IMR-90 (cell line): ENCODE measurements around the gene PMEPA1. TPM values are rescaled to one million over a fixed set of nuclear protein-coding genes. Genes with fewer than 3 reads are reported as not detected.
A peak's percentile ranks its signal among the peaks of the same experiment; 100 is the strongest.

Experiments
- ATAC-seq: fragments of 200-7000 bp; cut with Tn5 transposase; 2 replicates; pipeline ENCODE4 v1.9.1; 2020; ENCODE audit warnings: low read depth, mild to moderate bottlenecking, moderate library complexity
- BruUV-seq: library from RNA; stranded (reverse); fragments of 400-500 nt; replicated peaks from 2 replicates; lab custom pipeline; 2021; lab: Mats Ljungman, UMichigan
- CTCF ChIA-PET: fragments of 300-600 bp; formaldehyde crosslinking; extraction: SDS; loops from one replicate; lab custom pipeline; 2021; ENCODE audit warnings: antibody characterized with exemption; lab: Yijun Ruan, JAX
- POLR2A ChIA-PET: fragments of 300-600 bp; sonication (Branson Sonifier 250); formaldehyde crosslinking; loops from one replicate; lab custom pipeline; 2022; ENCODE audit warnings: antibody characterized with exemption; ENCODE audit not compliant: unreplicated experiment; lab: Charles Lee
- DNase-seq: peaks from one replicate; pipeline ENCODE4 v3.0.0; 2013
- H2AFZ ChIP-seq: replicated peaks from 2 replicates; pipeline ENCODE3; 2013; ENCODE audit warnings: low read length, mild to moderate bottlenecking; ENCODE audit not compliant: poor library complexity
- H2AK5ac ChIP-seq: 2 replicates; pipeline ENCODE4 v1.6.1; 2013; ENCODE audit warnings: low read depth, low read length, inconsistent platforms
- H2AK9ac ChIP-seq: replicated peaks from 2 replicates; pipeline ENCODE3; 2013; ENCODE audit warnings: mild to moderate bottlenecking, low read depth, low read length, moderate library complexity; ENCODE audit not compliant: poor library complexity
- H2BK120ac ChIP-seq: 2 replicates; pipeline ENCODE4 v1.6.1; 2013; ENCODE audit warnings: low read depth, low read length, inconsistent platforms
- H2BK15ac ChIP-seq: 3 replicates; pipeline ENCODE4 v1.6.1; 2013; ENCODE audit warnings: low read depth, low read length, inconsistent platforms
- H2BK20ac ChIP-seq: 2 replicates; pipeline ENCODE4 v1.6.1; 2013; ENCODE audit warnings: low read depth, mild to moderate bottlenecking, inconsistent platforms, low read length, moderate library complexity
- H2BK5ac ChIP-seq: 2 replicates; pipeline ENCODE4 v1.6.1; 2013; ENCODE audit warnings: mild to moderate bottlenecking, low read depth, low read length, inconsistent platforms; ENCODE audit not compliant: poor library complexity, severe bottlenecking
- H3K14ac ChIP-seq: replicated peaks from 2 replicates; pipeline ENCODE4 v1.6.1; 2013; ENCODE audit warnings: low read depth, low read length, inconsistent platforms
- H3K18ac ChIP-seq: 2 replicates; pipeline ENCODE4 v1.6.1; 2013; ENCODE audit warnings: low read depth, low read length, control low read depth
- H3K23ac ChIP-seq: 2 replicates; pipeline ENCODE4 v1.6.1; 2013; ENCODE audit warnings: low read depth, low read length, inconsistent platforms
- H3K27ac ChIP-seq: 2 replicates; pipeline ENCODE4 v1.5.1; 2013; ENCODE audit warnings: mild to moderate bottlenecking, control low read depth, low read length; ENCODE audit not compliant: insufficient read depth
- H3K27me3 ChIP-seq: 2 replicates; pipeline ENCODE4 v1.6.1; 2013; ENCODE audit warnings: low read length; ENCODE audit not compliant: control insufficient read depth, insufficient read depth
- H3K36me3 ChIP-seq: 2 replicates; pipeline ENCODE4 v1.6.1; 2013; ENCODE audit warnings: low read length, mixed read lengths; ENCODE audit not compliant: control insufficient read depth, insufficient read depth
- H3K4ac ChIP-seq: 2 replicates; pipeline ENCODE4 v1.6.1; 2013; ENCODE audit warnings: low read depth, low read length, inconsistent platforms
- H3K4me1 ChIP-seq: 2 replicates; pipeline ENCODE4 v1.6.1; 2013; ENCODE audit warnings: low read length, mixed read lengths; ENCODE audit not compliant: control insufficient read depth, insufficient read depth
- H3K4me2 ChIP-seq: 2 replicates; pipeline ENCODE4 v1.6.1; 2013; ENCODE audit warnings: low read depth, mild to moderate bottlenecking, control low read depth, low read length, moderate library complexity
- H3K4me3 ChIP-seq: 2 replicates; pipeline ENCODE4 v1.5.1; 2013; ENCODE audit warnings: low read depth, mild to moderate bottlenecking, control low read depth, low read length, moderate library complexity; ENCODE audit not compliant: insufficient read depth
- H3K56ac ChIP-seq: 2 replicates; pipeline ENCODE4 v1.6.1; 2013; ENCODE audit warnings: low read length, inconsistent platforms; ENCODE audit not compliant: insufficient read depth; ENCODE audit errors: extremely low read depth
- H3K79me1 ChIP-seq, 2 experiments: 2 replicates each; pipeline ENCODE4 v1.6.1; 2013; ENCODE audit warnings: low read length in 2 of 2, inconsistent platforms in 1 of 2, low read depth in 1 of 2
- H3K9ac ChIP-seq: 2 replicates; pipeline ENCODE4 v1.6.1; 2013; ENCODE audit warnings: low read depth, low read length, control low read depth
- H3K9me1 ChIP-seq: 2 replicates; pipeline ENCODE4 v1.6.1; 2013; ENCODE audit warnings: low read length, inconsistent platforms; ENCODE audit not compliant: insufficient read depth
- H3K9me3 ChIP-seq: 2 replicates; pipeline ENCODE4 v1.6.1; 2013; ENCODE audit warnings: low read length; ENCODE audit not compliant: control insufficient read depth, insufficient read depth
- H4K20me1 ChIP-seq: 2 replicates; pipeline ENCODE4 v1.6.1; 2013; ENCODE audit warnings: low read length, inconsistent platforms; ENCODE audit not compliant: insufficient read depth
- H4K5ac ChIP-seq: 2 replicates; pipeline ENCODE4 v1.6.1; 2013; ENCODE audit warnings: mild to moderate bottlenecking, low read depth, low read length, control low read depth
- H4K8ac ChIP-seq, 2 experiments: 2 replicates each; pipeline ENCODE4 v1.6.1; 2013; ENCODE audit warnings: low read depth in 2 of 2, low read length in 2 of 2, control low read depth in 1 of 2, inconsistent platforms in 1 of 2
- H4K91ac ChIP-seq: 2 replicates; pipeline ENCODE4 v1.6.1; 2013; ENCODE audit warnings: low read depth, low read length, inconsistent platforms; ENCODE audit not compliant: insufficient read depth
- BHLHE40 ChIP-seq: fragments of 150-350 bp; IDR thresholded peaks from 2 replicates; pipeline ENCODE4 v1.6.1; 2016; ENCODE audit warnings: mild to moderate bottlenecking, low read depth, low read length
- CEBPB ChIP-seq: IDR thresholded peaks from 2 replicates; pipeline ENCODE4 v1.6.1; 2012; ENCODE audit warnings: low read depth, low read length, improper control_type of control experiment
- CHD1 ChIP-seq: IDR thresholded peaks from 2 replicates; pipeline ENCODE4 v1.6.1; 2012; ENCODE audit warnings: low read depth, low read length, improper control_type of control experiment
- ELK1 ChIP-seq: fragments of 150-350 bp; IDR thresholded peaks from 2 replicates; pipeline ENCODE4 v1.6.1; 2016; ENCODE audit warnings: low read depth, mild to moderate bottlenecking, low read length, moderate library complexity, borderline replicate concordance
- FOS ChIP-seq: fragments of 150-350 bp; IDR thresholded peaks from 2 replicates; pipeline ENCODE4 v1.6.1; 2016; ENCODE audit warnings: low read depth, low read length
- MAFK ChIP-seq: IDR thresholded peaks from 2 replicates; pipeline ENCODE4 v1.6.1; 2012; ENCODE audit warnings: low read depth, low read length, improper control_type of control experiment
- MAZ ChIP-seq: IDR thresholded peaks from 2 replicates; pipeline ENCODE4 v1.6.1; 2012; ENCODE audit warnings: low read depth, mild to moderate bottlenecking, low read length, improper control_type of control experiment, moderate library complexity, borderline replicate concordance
- MXI1 ChIP-seq: IDR thresholded peaks from 2 replicates; pipeline ENCODE4 v1.6.1; 2012; ENCODE audit warnings: low read depth, mild to moderate bottlenecking, low read length, moderate library complexity, borderline replicate concordance
- NFE2L2 ChIP-seq: fragments of 150-350 bp; IDR thresholded peaks from 2 replicates; pipeline ENCODE4 v1.6.1; 2016; ENCODE audit warnings: low read depth, mild to moderate bottlenecking, low read length
- POLR2A ChIP-seq: IDR thresholded peaks from 2 replicates; pipeline ENCODE4 v1.6.1; 2012; ENCODE audit warnings: mild to moderate bottlenecking, low read depth, low read length
- RAD21 ChIP-seq: IDR thresholded peaks from 2 replicates; pipeline ENCODE4 v1.6.1; 2012; ENCODE audit warnings: low read length, improper control_type of control experiment
- RCOR1 ChIP-seq: IDR thresholded peaks from 2 replicates; pipeline ENCODE4 v1.6.1; 2012; ENCODE audit warnings: mild to moderate bottlenecking, low read length, improper control_type of control experiment; ENCODE audit not compliant: insufficient replicate concordance
- RFX5 ChIP-seq: IDR thresholded peaks from 2 replicates; pipeline ENCODE4 v1.8.0; 2012; ENCODE audit warnings: low read depth, mild to moderate bottlenecking, low read length, moderate library complexity
- SMC3 ChIP-seq: fragments of 150-350 bp; IDR thresholded peaks from 2 replicates; pipeline ENCODE4 v1.6.1; 2016; ENCODE audit warnings: low read depth, mild to moderate bottlenecking, antibody characterized with exemption, low read length, moderate library complexity
- WGBS, 2 experiments: methylation state at CpG; one replicate each; pipeline versions ENCODE4 v1.1.5 to v1.1.7; 2013; ENCODE audit warnings: missing lambda C conversion rate in 2 of 2; ENCODE audit not compliant: insufficient read length in 1 of 2; ENCODE audit errors: extremely low coverage in 2 of 2; 5-methylcytosine and 5-hydroxymethylcytosine counted together
- dilution Hi-C: fragments of 300-500 bp; cut with HindIII; formaldehyde crosslinking; loops from one replicate; pipeline ENCODE4 v1.14.3; 2018; ENCODE audit warnings: low sequenced_read_pairs; ENCODE audit not compliant: unreplicated experiment
- in situ Hi-C: fragments of 300-500 bp; cut with MboI; formaldehyde crosslinking; loops from 3 replicates; pipeline ENCODE4 v1.14.3; 2019; ENCODE audit warnings: low sequenced_read_pairs, inconsistent platforms, mixed read lengths
- intact Hi-C: fragments of 100-400 bp; cut with micrococcal nuclease; formaldehyde crosslinking; loops from 2 replicates; pipeline ENCODE4 v1.10.0; 2022
- polyA plus RNA-seq, 3 experiments: library from polyadenylated mRNA; depleted of rRNA; stranded (reverse); fragments of >200 nt; gene quantifications; 2 replicates each; pipeline ENCODE4 v1.2.3, GENCODE V29; 2012; ENCODE audit warnings: low replicate concordance in 1 of 3
- total RNA-seq: library from RNA; depleted of rRNA; stranded (reverse); fragments of >200 nt; gene quantifications from 2 replicates; pipeline ENCODE4 v1.2.3, GENCODE V29; 2012
- TF ChIP-seq, protein P1 (sequence below): fragments of 150-350 bp; IDR thresholded peaks from 2 replicates; pipeline ENCODE4 v1.6.1; 2017; ENCODE audit warnings: mild to moderate bottlenecking, antibody characterized with exemption, low read length, low read depth
- TF ChIP-seq, protein P2 (sequence below): conservative IDR thresholded peaks from 2 replicates; pipeline ENCODE4 v1.5.1; 2012; ENCODE audit warnings: mild to moderate bottlenecking, low read depth, low read length, improper control_type of control experiment

PMEPA1 gene
- total and polyA plus RNA-seq, 2 of the 4 experiments (the other 2 are of a cell fraction), result 2.0 to 6.9 TPM

DNA sequence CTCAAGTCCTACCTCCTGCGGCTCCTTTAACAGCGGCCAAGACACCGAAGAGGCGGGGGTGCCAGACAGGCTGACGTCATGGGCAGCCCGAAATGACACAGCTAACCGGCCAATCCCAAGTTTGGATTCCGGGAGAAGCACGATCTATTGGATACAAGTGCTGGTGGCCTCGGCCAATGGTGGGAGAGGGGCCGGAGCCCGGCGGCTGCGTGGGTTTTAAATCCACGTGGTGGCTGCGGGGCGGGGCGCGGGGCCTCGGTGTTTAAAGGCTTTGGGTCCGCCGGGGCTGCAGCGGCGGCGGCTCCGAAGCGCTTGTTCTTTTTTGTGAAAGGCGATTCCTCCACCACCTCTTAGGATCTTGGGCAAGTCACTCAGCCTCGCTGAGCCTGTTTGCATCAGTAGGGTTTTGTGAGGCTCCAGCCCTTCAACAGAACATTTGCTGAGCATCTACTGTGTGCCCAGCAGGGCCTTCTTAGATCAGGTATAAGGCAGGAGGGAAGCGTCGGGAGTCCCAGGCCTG is 8.7 kb upstream of the PMEPA1 start:
- Histone ChIP-seq H3K4me3 (peak overlapping the region; percentile 42), H3K4me2 (peak overlapping the region; percentile 95), H4K5ac (no peak overlapping the region), H2BK15ac (no peak overlapping the region), H3K14ac (peak overlapping the region; percentile 85; the same call in 1 of the 2 replicates), H4K8ac (peak overlapping the region in 1 of 2 experiments; percentile 56; a peak in 1 of 4 replicates), H3K27me3 (peaks cover 20% of the 10 kb centered on the region), H3K23ac (no peak overlapping the region), H2AK5ac (no peak overlapping the region), H3K56ac (no peak overlapping the region), H3K36me3 (no peaks in the 10 kb centered on the region), H2BK5ac (no peak overlapping the region), H2BK20ac (no peak overlapping the region; the same call in 1 of the 2 replicates), H4K20me1 (no peaks in the 10 kb centered on the region), H2AK9ac (peak overlapping the region; percentile 39), H3K9me3 (no peaks in the 10 kb centered on the region), H3K4ac (peak overlapping the region; percentile 31; the same call in 1 of the 2 replicates), H2AFZ (peak overlapping the region; percentile 90), H3K9me1 (peaks cover 17% of the 10 kb centered on the region), H3K27ac (no peak overlapping the region), H3K4me1 (peaks cover 15% of the 10 kb centered on the region), H3K79me1 (no peaks in the 10 kb centered on the region), H2BK120ac (no peak overlapping the region), H3K9ac (no peak overlapping the region), H4K91ac (no peak overlapping the region), H3K18ac (no peak overlapping the region)
- peak; percentile 99 for ATAC-seq
- in situ Hi-C loops, result no loop called here
- 0% methylated on average over 3 of the region's 31 CpGs; no CpG with 5 or more reads in 1 of the 2 experiments for WGBS, 2 experiments
- TF ChIP-seq, protein P1, sequence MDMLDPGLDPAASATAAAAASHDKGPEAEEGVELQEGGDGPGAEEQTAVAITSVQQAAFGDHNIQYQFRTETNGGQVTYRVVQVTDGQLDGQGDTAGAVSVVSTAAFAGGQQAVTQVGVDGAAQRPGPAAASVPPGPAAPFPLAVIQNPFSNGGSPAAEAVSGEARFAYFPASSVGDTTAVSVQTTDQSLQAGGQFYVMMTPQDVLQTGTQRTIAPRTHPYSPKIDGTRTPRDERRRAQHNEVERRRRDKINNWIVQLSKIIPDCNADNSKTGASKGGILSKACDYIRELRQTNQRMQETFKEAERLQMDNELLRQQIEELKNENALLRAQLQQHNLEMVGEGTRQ, result peak; percentile 72
- peak; percentile 86 for TF ChIP-seq MXI1
- no peak for TF ChIP-seq CHD1
- TF ChIP-seq RCOR1, result no peak
- no peak for TF ChIP-seq ELK1
- TF ChIP-seq RAD21, result no peak
- peak; percentile 74 for TF ChIP-seq MAZ
- no peak for TF ChIP-seq POLR2A
- TF ChIP-seq RFX5, result no peak
- no peak for TF ChIP-seq MAFK
- no peak for TF ChIP-seq NFE2L2
- TF ChIP-seq FOS, result peak; percentile 68; the same call in 1 of the 2 replicates
- no peak for TF ChIP-seq CEBPB
- TF ChIP-seq, protein P2, sequence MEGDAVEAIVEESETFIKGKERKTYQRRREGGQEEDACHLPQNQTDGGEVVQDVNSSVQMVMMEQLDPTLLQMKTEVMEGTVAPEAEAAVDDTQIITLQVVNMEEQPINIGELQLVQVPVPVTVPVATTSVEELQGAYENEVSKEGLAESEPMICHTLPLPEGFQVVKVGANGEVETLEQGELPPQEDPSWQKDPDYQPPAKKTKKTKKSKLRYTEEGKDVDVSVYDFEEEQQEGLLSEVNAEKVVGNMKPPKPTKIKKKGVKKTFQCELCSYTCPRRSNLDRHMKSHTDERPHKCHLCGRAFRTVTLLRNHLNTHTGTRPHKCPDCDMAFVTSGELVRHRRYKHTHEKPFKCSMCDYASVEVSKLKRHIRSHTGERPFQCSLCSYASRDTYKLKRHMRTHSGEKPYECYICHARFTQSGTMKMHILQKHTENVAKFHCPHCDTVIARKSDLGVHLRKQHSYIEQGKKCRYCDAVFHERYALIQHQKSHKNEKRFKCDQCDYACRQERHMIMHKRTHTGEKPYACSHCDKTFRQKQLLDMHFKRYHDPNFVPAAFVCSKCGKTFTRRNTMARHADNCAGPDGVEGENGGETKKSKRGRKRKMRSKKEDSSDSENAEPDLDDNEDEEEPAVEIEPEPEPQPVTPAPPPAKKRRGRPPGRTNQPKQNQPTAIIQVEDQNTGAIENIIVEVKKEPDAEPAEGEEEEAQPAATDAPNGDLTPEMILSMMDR, result no peak
- no peak for TF ChIP-seq BHLHE40
- no peak for TF ChIP-seq SMC3
- intact Hi-C loops, result loop anchor here (1.0 kb wide), 1 partner anchor 8 kb away; the partner anchor contains the start of gene PMEPA1
- ChIA-PET CTCF (interaction anchor here (0.6 kb wide), 1 partner anchor 19 kb away, joined by 3 read pairs; no protein-coding TSS in a partner anchor), POLR2A (no interaction called here)
- peak; percentile 97 for DNase-seq
- dilution Hi-C loops, result no loop called here
- no TSS peak for BruUV-seq
